ENCODE measurements around the gene BEND7. TPM values are rescaled to one million over a fixed set of nuclear protein-coding genes. Genes with fewer than 3 reads are reported as not detected.

BEND7 gene
- total RNA-seq, 1 donor from 2014 or later = 22.5 TPM

Other genes starting within 250 kb of the BEND7 start
- 28.4 TPM for gene PHYH, start 228.9 kb downstream of the BEND7 start, total RNA-seq
- 44.7 TPM for gene SEPHS1, start 180.7 kb downstream of the BEND7 start, total RNA-seq
- 25.2 TPM for gene PRPF18, start 58.0 kb upstream of the BEND7 start, total RNA-seq